Erythroblast (primary cell): ENCODE measurements around the gene MEGF9.

ENCODE experiments used
- GATA1 ChIP-seq: IDR thresholded peaks from 2 replicates; pipeline ENCODE4 v1.6.1; 2011; ENCODE audit warnings: low read depth, mild to moderate bottlenecking, control low read depth, low read length, moderate library complexity
- POLR2A ChIP-seq: IDR thresholded peaks from 2 replicates; pipeline ENCODE4 v1.6.1; 2011; ENCODE audit warnings: mild to moderate bottlenecking, low read length

DNA sequence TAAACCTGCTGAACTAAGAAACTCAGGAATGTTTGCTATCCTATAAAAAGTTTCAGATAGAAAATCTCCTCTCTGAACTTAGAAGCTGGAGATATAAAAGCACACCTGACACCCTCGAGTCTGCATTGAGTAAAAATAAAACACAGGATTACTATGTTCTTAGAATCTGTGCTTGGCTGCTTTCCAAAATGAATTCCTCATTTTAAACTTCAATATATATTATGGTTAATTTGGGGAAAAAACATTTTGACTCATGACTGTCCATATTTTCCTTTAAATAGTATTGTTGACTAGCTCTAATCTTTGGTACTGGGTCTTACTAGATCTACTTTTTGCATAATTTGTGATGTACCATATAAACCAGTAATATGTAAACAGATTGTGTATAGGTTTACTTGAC is 42.3 kb upstream of the MEGF9 start:
- TF ChIP-seq POLR2A, result no peak
- TF ChIP-seq GATA1, result no peak
